ENCODE results near the gene FTO. TPM values are rescaled to one million over a fixed set of nuclear protein-coding genes. Genes with fewer than 3 reads are reported as not detected.

Gene FTO
- total RNA-seq, 4 donors from 2014 or later: 64.4 to 116 (median 71.3) TPM

GRCh38 chr16:53998966-53999522 lies 295.1 kb downstream of the FTO start:
- H3K36me3 ChIP-seq: peaks cover 4% of the 10 kb centered on the region
- H3K9me3 ChIP-seq: no peaks in the 10 kb centered on the region
- WGBS: 86% methylated on average over 5 of the region's 5 CpGs
- H3K4me3 ChIP-seq: no peak overlapping the region
- no peak for DNase-seq (ENCODE audit: low spot score in 2 of 2)
- H3K4me1 ChIP-seq: peaks cover 10% of the 10 kb centered on the region
- TF ChIP-seq POLR2AphosphoS5 (IDR thresholded peaks at IDR 0.05) (no peak), CTCF (IDR thresholded peaks at IDR 0.05) (no peak), EP300 (IDR thresholded peaks at IDR 0.05) (no peak), POLR2A (IDR thresholded peaks at IDR 0.05) (no peak)
- no peaks in the 10 kb centered on the region for H3K27me3 ChIP-seq
- peak overlapping the region; percentile 0 for H3K27ac ChIP-seq

- peaks cover 4% of the 10 kb centered on the region for H3K36me3 ChIP-seq
- no peaks in the 10 kb centered on the region for H3K9me3 ChIP-seq
- WGBS: 75% methylated on average over 4 of the region's 4 CpGs
- peaks cover 10% of the 10 kb centered on the region for H3K4me1 ChIP-seq
- TF ChIP-seq POLR2AphosphoS5 (IDR thresholded peaks at IDR 0.05) (no peak), EP300 (IDR thresholded peaks at IDR 0.05) (no peak), CTCF (IDR thresholded peaks at IDR 0.05) (no peak), POLR2A (IDR thresholded peaks at IDR 0.05) (no peak)
- H3K4me3 ChIP-seq: no peak overlapping the region
- H3K27ac ChIP-seq: peak overlapping the region; percentile 0
- no peak for DNase-seq (ENCODE audit: low spot score in 2 of 2)
- no peaks in the 10 kb centered on the region for H3K27me3 ChIP-seq
Observed at GRCh38 chr16:53999841-54000240, 295.9 kb downstream of the FTO start.

- H3K4me1 ChIP-seq: peaks cover 8% of the 10 kb centered on the region
- no peak overlapping the region for H3K4me3 ChIP-seq
- peaks cover 4% of the 10 kb centered on the region for H3K36me3 ChIP-seq
- H3K27me3 ChIP-seq: no peaks in the 10 kb centered on the region
- no peaks in the 10 kb centered on the region for H3K9me3 ChIP-seq
- DNase-seq (ENCODE audit: low spot score in 2 of 2): no peak
- WGBS: 85% methylated on average over 5 of the region's 5 CpGs
- no peak overlapping the region for H3K27ac ChIP-seq
- TF ChIP-seq POLR2AphosphoS5 (IDR thresholded peaks at IDR 0.05) (no peak), POLR2A (IDR thresholded peaks at IDR 0.05) (no peak), EP300 (IDR thresholded peaks at IDR 0.05) (no peak), CTCF (IDR thresholded peaks at IDR 0.05) (no peak)
Observed at GRCh38 chr16:54000361-54000760, 296.4 kb downstream of the FTO start.

GRCh38 chr16:54006693-54007092 lies 302.7 kb downstream of the FTO start:
- Histone ChIP-seq H3K4me3 (no peak overlapping the region), H3K27me3 (no peaks in the 10 kb centered on the region), H3K36me3 (peaks cover 4% of the 10 kb centered on the region), H3K4me1 (no peaks in the 10 kb centered on the region), H3K27ac (no peak overlapping the region), H3K9me3 (no peaks in the 10 kb centered on the region)
- WGBS: 94% methylated on average over 4 of the region's 4 CpGs
- no peak for DNase-seq (ENCODE audit: low spot score in 2 of 2)
- TF ChIP-seq CTCF (IDR thresholded peaks at IDR 0.05) (no peak), POLR2AphosphoS5 (IDR thresholded peaks at IDR 0.05) (no peak), POLR2A (IDR thresholded peaks at IDR 0.05) (no peak), EP300 (IDR thresholded peaks at IDR 0.05) (no peak)

GRCh38 chr16:54007504-54007903 lies 303.5 kb downstream of the FTO start:
- H3K36me3 ChIP-seq: no peaks in the 10 kb centered on the region
- 92% methylated on average over 2 of the region's 2 CpGs for WGBS
- no peak overlapping the region for H3K4me3 ChIP-seq
- no peaks in the 10 kb centered on the region for H3K27me3 ChIP-seq
- no peaks in the 10 kb centered on the region for H3K4me1 ChIP-seq
- H3K27ac ChIP-seq: no peak overlapping the region
- DNase-seq (ENCODE audit: low spot score in 2 of 2): no peak
- TF ChIP-seq CTCF (IDR thresholded peaks at IDR 0.05) (no peak), POLR2A (IDR thresholded peaks at IDR 0.05) (no peak), EP300 (IDR thresholded peaks at IDR 0.05) (no peak), POLR2AphosphoS5 (IDR thresholded peaks at IDR 0.05) (no peak)
- H3K9me3 ChIP-seq: no peaks in the 10 kb centered on the region
